ENCODE data around the gene ZBED6. TPM values are rescaled to one million over a fixed set of nuclear protein-coding genes. Genes with fewer than 3 reads are reported as not detected.
A peak's percentile ranks its signal among the peaks of the same experiment; 100 is the strongest.

The ZBED6 gene
- total RNA-seq, 1 donor from 2014 or later = 9.1 TPM

DNA sequence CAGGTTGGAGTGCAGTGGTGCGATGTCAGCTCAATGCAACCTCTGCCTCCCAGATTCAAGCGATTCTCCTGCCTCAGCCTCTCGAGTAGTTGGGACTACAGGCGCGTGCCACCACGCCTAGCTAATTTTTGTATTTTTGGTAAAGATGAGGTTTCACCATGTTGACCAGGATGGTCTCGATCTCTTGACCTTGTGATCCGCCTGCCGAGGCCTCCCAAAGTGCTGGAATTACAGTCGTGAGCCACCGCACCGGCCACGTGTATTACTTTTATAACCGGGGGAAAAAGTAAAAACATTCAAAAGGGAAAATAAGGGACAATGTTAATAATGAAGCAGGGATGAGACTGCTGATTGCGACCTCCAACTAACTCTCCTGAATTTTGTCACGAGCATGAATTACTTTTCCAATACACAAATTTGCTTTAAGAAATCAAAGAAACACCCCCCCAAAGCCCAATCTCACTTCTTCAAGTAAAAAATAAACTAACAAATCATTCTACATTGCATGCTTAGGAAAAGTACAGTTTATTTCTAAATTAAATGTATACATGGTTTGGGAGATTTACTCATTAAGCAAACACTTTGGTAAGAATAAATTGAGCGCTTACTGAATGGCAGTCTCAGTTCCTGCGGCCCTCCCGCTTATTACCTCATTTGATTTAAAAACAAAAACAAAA, 521 bp upstream of the ZBED6 start:
- TF ChIP-seq, protein P1, sequence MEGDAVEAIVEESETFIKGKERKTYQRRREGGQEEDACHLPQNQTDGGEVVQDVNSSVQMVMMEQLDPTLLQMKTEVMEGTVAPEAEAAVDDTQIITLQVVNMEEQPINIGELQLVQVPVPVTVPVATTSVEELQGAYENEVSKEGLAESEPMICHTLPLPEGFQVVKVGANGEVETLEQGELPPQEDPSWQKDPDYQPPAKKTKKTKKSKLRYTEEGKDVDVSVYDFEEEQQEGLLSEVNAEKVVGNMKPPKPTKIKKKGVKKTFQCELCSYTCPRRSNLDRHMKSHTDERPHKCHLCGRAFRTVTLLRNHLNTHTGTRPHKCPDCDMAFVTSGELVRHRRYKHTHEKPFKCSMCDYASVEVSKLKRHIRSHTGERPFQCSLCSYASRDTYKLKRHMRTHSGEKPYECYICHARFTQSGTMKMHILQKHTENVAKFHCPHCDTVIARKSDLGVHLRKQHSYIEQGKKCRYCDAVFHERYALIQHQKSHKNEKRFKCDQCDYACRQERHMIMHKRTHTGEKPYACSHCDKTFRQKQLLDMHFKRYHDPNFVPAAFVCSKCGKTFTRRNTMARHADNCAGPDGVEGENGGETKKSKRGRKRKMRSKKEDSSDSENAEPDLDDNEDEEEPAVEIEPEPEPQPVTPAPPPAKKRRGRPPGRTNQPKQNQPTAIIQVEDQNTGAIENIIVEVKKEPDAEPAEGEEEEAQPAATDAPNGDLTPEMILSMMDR (IDR thresholded peaks at IDR 0.05; ENCODE audit: insufficient read depth, low read length, poor library complexity, severe bottlenecking) = no peak
- Histone ChIP-seq H3K27me3 (ENCODE audit: control insufficient read depth, insufficient read depth, low read length) (no peaks in the 10 kb centered on the region), H3K4me3 (ENCODE audit: low read depth, low read length) (peak overlapping the region; percentile 30), H3K36me3 (ENCODE audit: control insufficient read depth, insufficient read depth, low read length) (no peaks in the 10 kb centered on the region)
- DNase-seq (ENCODE audit: low read depth) = no peak

GRCh38 chr1:203796236-203796605, 798 bp downstream of the ZBED6 start:
- Histone ChIP-seq H3K36me3 (ENCODE audit: control insufficient read depth, insufficient read depth, low read length) (no peaks in the 10 kb centered on the region), H3K4me3 (ENCODE audit: low read depth, low read length) (peak overlapping the region; percentile 76), H3K27me3 (ENCODE audit: control insufficient read depth, insufficient read depth, low read length) (no peaks in the 10 kb centered on the region)
- TF ChIP-seq, protein P1 (IDR thresholded peaks at IDR 0.05; ENCODE audit: insufficient read depth, low read length, poor library complexity, severe bottlenecking) = no peak
- no peak for DNase-seq (ENCODE audit: low read depth)

- H3K4me3 ChIP-seq (ENCODE audit: low read depth, low read length) = no peak overlapping the region
- TF ChIP-seq, protein P1 (IDR thresholded peaks at IDR 0.05; ENCODE audit: insufficient read depth, low read length, poor library complexity, severe bottlenecking) = no peak
- DNase-seq (ENCODE audit: low read depth) = no peak
- no peaks in the 10 kb centered on the region for H3K36me3 ChIP-seq (ENCODE audit: control insufficient read depth, insufficient read depth, low read length)
- no peaks in the 10 kb centered on the region for H3K27me3 ChIP-seq (ENCODE audit: control insufficient read depth, insufficient read depth, low read length)
These were observed 1.8 kb downstream of the ZBED6 start for GRCh38 chr1:203797216-203797615.

GRCh38 chr1:203797948-203798655, 2.7 kb downstream of the ZBED6 start:
- TF ChIP-seq, protein P1 (IDR thresholded peaks at IDR 0.05; ENCODE audit: insufficient read depth, low read length, poor library complexity, severe bottlenecking) = no peak
- Histone ChIP-seq H3K36me3 (ENCODE audit: control insufficient read depth, insufficient read depth, low read length) (no peaks in the 10 kb centered on the region), H3K4me3 (ENCODE audit: low read depth, low read length) (no peak overlapping the region), H3K27me3 (ENCODE audit: control insufficient read depth, insufficient read depth, low read length) (no peaks in the 10 kb centered on the region)
- DNase-seq (ENCODE audit: low read depth) = no peak

DNA sequence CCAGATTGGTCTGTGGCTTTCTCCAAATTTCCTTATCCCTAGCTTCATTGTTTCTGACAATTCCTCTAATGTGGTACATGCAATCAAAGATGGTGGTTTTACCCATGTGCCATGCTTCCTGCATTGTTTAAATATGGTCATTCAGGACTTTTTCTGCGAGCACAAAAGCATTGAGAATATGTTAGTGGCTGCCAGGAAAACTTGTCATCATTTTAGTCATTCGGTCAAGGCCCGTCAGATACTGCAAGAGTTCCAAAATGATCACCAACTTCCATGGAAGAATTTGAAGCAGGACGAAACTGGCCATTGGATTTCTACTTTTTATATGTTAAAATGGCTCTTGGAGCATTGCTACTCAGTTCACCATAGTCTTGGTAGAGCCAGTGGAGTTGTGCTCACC, 3.7 kb downstream of the ZBED6 start:
- Histone ChIP-seq H3K36me3 (ENCODE audit: control insufficient read depth, insufficient read depth, low read length) (peaks cover 1% of the 10 kb centered on the region), H3K4me3 (ENCODE audit: low read depth, low read length) (no peak overlapping the region), H3K27me3 (ENCODE audit: control insufficient read depth, insufficient read depth, low read length) (no peaks in the 10 kb centered on the region)
- TF ChIP-seq, protein P1 (IDR thresholded peaks at IDR 0.05; ENCODE audit: insufficient read depth, low read length, poor library complexity, severe bottlenecking) = no peak
- DNase-seq (ENCODE audit: low read depth) = no peak

All from kidney epithelial cell (primary cell).